Germinal center (tissue), 1 donor: ENCODE data around the gene SNX3.

Source experiments
- DNase-seq: peaks from one replicate; pipeline ENCODE4 v3.0.0; 2012; ENCODE audit warnings: mixed read lengths, low spot score

The SNX3 gene

GRCh38 chr6:108170332-108171290 lies 90.2 kb downstream of the SNX3 start:
- DNase-seq = no peak

DNA sequence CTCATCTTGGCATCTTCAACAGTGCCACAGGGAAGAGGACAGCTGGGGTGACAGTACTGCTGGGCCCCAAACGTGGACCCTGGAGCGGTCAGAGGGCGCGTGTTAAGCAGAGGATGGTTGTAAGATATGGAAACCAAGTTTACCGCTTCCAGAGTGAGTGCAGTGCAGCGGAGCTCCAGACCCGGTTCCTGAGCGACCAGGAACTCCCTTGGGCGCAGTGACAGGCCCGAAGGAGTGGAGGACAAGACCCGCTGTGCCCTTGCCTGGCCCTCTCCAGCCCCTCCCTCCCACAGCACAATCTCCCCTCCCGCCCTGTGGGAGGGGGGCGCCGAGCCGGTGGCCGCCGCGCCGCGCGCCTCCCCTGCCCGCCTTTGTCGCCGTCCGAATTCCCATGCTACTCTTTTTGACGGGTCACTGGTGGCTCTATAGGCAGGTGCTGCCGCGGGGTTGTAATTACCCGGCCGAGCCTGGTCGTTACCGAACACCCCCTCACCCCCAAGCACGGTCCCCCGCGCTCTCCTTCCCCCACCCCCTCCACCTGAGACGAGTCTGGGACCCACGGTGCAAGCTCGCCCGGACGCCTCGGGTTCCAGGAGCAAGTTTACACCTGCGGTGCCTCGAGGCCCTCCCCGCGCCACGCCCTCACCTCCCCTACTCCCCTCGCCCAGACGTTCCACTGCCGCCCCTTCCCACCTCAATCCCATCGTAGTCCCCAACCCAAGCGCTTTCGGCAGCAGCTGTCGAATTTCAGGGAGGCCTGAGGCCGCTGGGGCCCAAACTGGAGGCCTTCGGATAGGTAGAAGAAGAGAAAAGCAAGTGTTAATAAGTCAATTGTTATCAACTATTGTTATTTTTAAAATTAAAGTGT lies 91.1 kb downstream of the SNX3 start:
- no peak for DNase-seq

DNA sequence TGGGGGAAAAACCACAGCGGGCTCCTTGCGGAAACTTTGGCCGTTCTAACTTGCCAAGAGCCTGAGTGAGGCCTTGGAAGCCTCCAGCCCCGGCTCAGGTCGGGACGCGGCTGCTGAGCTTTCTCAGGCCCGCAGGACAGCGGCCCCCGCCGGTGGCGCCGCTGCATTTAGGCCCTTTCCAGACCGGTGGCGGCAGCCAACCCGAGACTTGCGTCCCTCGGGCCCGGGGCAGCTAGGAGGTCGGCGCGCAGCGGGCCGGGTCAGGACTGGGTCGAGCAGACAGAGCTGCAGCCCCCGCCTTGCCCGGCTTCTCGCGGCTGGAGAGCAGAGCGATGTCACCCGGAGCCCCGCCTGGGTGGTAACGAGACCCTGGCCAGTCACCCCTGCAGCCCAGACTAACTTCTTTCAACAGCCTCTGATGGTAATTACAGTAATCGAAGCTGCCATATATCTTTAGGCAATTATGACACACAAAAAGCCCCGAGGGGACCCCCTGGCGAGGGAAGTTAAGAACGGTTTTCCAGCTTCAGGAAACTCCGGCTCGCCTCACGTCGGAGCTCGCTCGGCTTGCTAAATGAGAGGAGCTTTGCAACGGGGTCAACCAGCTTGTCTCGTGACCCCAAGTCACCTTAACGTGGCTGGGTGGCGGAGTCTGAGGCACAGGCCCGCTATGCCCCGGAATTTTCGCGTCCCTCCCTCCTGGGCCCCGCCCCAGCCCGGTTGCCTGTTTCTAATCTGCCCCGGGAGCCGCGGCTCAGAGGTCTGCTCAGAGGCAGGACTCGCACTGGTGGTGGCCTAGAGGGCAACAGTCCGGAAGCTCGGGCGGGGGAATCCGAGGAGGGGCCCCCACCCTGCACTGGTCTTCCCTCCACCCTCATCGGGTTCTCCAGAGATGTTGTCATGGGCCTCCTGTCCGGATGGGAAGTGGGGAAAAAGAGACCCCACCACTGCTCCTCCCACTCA lies 92.1 kb downstream of the SNX3 start:
- no peak for DNase-seq

- no peak for DNase-seq
Observed at GRCh38 chr6:108168090-108168463, 92.8 kb downstream of the SNX3 start.

- DNase-seq = no peak
Observed at GRCh38 chr6:108167449-108168089, 93.3 kb downstream of the SNX3 start.

GRCh38 chr6:108166664-108167448 lies 94.0 kb downstream of the SNX3 start:
- no peak for DNase-seq

DNA sequence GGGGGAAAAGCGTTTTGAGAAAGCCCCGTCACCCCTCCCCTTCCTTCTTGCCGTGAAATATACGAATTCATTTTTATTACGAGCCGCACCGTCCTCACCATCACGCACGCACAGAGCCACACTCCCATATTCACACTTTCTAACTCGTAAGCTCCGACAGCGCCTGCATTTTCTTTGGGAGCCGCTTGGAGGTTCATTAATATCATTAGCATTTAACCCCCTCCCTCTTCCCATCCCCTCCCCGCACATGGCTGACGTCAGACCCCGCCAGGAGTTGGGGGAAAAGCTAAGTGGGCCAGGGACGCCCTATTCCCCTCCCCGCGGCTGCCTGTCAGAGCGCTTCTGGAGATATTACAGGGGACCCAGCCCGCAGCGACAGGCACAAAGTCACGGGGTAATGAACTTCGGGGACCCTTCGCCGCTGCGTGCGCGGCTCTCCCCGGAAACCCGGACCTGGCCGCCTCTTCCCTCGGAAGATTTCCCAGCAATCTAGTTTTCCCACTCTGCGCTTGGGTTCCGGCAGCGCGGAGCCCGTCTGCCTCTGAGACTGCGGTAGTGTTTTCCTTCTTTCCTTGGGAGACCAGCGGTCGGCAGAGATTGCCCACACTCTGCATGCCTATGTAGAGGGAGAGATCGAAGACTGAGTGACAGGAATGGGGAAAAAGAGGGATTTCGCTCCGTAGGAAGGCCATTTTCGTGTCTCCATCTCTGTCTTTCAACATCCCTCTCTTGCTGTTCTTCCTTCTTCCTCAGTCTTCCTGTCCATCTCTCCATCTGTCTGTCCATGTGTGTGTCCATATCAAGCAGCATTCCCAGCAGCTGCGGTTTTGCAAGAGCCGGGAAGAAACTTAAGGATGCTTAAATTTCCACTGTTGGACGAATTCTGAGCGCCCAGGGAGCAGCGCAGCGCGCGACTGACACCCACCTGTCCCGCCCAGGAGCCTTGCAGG lies 94.9 kb downstream of the SNX3 start, which contains the start of gene NR2E1:
NR2E1 (plus strand) TSS at position 309 of the 950 bp plus-strand sequence. CDS start 744 bp downstream, outside the sequence.
- no peak for DNase-seq

- DNase-seq = no peak
Observed at GRCh38 chr6:108164815-108165706, 95.8 kb downstream of the SNX3 start.

- DNase-seq = no peak
Observed at GRCh38 chr6:108164543-108164814, 96.4 kb downstream of the SNX3 start.

DNA sequence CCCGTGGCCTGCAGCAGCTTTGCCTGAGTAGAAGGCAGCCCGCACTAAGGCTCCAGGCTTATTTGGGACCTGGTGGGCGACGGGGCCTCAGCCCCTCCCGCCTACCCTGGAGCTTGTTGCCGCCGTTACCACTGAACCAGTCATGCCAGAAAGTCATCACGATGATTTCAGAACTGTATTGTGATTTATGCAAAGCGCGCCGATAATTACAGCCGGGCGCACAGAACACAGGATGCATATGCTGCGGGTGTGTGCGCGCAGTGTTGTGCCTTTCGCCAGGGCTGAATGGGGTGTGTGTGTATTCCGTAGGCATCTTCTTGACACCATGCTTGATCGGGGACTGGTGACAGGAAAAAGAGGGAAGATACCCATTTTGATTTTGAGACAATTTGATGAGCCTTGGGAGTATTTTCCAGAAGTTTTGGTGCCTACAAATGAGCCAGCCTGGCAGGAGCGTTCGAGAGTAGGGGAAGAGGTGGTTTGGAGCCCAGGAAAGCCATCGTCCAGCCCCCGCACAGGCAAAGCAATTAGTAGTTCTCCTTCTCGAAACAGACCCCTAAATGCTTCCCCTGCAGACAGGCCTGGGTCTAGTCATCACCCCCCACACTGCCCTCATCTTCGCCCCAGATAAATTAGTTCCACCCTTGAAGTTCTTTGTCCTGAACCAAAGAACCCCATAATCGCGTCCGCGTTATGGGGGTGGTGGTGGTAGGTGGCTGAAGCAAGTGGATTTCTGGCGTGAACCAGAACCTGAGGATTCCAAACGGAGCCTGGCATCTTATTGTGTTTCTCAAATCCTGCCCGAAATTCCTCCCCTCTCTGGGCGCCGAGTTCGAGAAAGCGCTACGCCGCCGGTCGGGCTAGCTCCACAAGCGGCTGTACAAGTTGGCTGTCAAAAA lies 96.9 kb downstream of the SNX3 start:
- no peak for DNase-seq

DNA sequence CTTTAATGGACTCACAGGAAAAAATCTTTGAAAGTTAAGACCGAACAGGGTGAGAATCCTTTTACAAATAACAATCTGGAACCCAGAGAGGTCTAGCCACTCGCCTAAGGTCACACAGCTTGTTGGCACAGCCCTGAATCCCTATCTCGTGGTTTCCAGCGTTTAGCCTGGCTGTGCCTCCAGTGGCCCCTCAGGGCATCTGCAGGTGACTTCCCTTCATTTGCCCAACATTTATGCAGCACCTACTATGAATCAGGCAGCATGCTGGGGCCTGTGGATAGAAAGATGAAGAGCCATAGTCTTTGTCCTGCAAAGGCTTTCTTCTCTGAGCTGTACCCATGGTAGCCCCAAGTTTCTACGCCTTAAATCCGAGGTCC lies 97.6 kb downstream of the SNX3 start:
- no peak for DNase-seq

DNA sequence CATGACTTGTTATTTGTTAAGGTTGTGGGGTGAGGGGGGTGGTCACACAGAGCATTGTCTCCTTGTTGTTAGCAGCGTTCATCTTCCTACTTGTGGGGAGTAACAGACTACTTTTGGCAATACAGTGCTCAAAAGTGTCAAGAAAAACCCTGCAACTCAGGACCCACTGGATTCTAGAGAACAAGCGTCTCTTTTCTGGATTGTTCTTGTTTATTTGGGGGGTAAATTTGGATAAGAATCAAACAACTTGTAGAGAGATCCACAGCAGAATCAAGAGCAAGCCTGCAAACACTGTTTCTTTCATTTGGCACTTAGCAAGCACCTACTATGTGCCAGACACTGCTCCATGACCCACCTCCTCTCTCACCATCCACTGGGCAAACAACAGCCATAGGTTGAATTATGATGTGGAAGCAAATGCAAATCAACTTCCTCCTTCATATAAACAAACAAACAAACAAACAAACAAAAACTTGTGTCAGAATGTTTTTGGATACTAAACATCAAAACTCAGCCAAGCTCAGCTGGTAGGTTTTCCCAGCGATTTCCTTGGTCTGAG lies 99.0 kb downstream of the SNX3 start:
- no peak for DNase-seq
